Osteoblast (primary cell): Measurements from ENCODE around the gene EML2. TPM values are rescaled to one million over a fixed set of nuclear protein-coding genes. Genes with fewer than 3 reads are reported as not detected.
A peak's percentile ranks its signal among the peaks of the same experiment; 100 is the strongest.

ENCODE experiments used
- DNase-seq: peaks from one replicate; pipeline ENCODE4 v3.0.0; 2011; ENCODE audit warnings: low spot score, mixed read lengths; ENCODE audit not compliant: insufficient read length; ENCODE audit errors: missing footprints
- H2AFZ ChIP-seq: 2 replicates; pipeline ENCODE4 v1.6.0; 2011; ENCODE audit warnings: mild to moderate bottlenecking, low read length
- H3K27ac ChIP-seq: 2 replicates; pipeline ENCODE4 v1.5.1; 2011; ENCODE audit warnings: mild to moderate bottlenecking, low read depth, low read length, moderate library complexity
- H3K27me3 ChIP-seq: 2 replicates; pipeline ENCODE4 v1.6.0; 2012; ENCODE audit warnings: mild to moderate bottlenecking, control low read depth, inconsistent platforms, low read length, moderate library complexity; ENCODE audit not compliant: insufficient read depth
- H3K36me3 ChIP-seq: 2 replicates; pipeline ENCODE4 v1.5.1; 2011; ENCODE audit warnings: mild to moderate bottlenecking, low read length, control low read depth, moderate library complexity; ENCODE audit not compliant: insufficient read depth
- H3K4me1 ChIP-seq: 2 replicates; pipeline ENCODE4 v1.5.1; 2011; ENCODE audit warnings: mild to moderate bottlenecking, low read length, control low read depth, moderate library complexity; ENCODE audit not compliant: insufficient read depth
- H3K4me2 ChIP-seq: 2 replicates; pipeline ENCODE4 v1.6.0; 2011; ENCODE audit warnings: mild to moderate bottlenecking, low read length; ENCODE audit not compliant: insufficient read depth
- H3K4me3 ChIP-seq: fragments of 200-600 bp; sonication (generic); 3 replicates; pipeline ENCODE4 v1.5.1; 2012; ENCODE audit warnings: mild to moderate bottlenecking, low read length, inconsistent platforms; ENCODE audit not compliant: insufficient read depth
- H3K79me2 ChIP-seq: 2 replicates; pipeline ENCODE4 v1.6.0; 2012; ENCODE audit warnings: mild to moderate bottlenecking, low read length, control low read depth, inconsistent platforms; ENCODE audit not compliant: insufficient read depth
- H3K9me3 ChIP-seq: 2 replicates; pipeline ENCODE4 v1.5.1; 2011; ENCODE audit warnings: low read depth, low read length, control low read depth
- H4K20me1 ChIP-seq: 2 replicates; pipeline ENCODE4 v1.6.0; 2012; ENCODE audit warnings: mild to moderate bottlenecking, low read length, control low read depth; ENCODE audit not compliant: insufficient read depth
- CTCF ChIP-seq: IDR thresholded peaks from 2 replicates; pipeline ENCODE4 v1.5.1; 2011; ENCODE audit warnings: mild to moderate bottlenecking, low read depth, low read length, moderate library complexity; ENCODE audit errors: extremely low read depth
- total RNA-seq: library from RNA; depleted of rRNA; stranded (reverse); fragments of >200 nt; gene quantifications from 2 replicates; pipeline ENCODE4 v1.2.3, GENCODE V29; 2012

Gene EML2
- total RNA-seq, 1 donor: 10.1 TPM

DNA sequence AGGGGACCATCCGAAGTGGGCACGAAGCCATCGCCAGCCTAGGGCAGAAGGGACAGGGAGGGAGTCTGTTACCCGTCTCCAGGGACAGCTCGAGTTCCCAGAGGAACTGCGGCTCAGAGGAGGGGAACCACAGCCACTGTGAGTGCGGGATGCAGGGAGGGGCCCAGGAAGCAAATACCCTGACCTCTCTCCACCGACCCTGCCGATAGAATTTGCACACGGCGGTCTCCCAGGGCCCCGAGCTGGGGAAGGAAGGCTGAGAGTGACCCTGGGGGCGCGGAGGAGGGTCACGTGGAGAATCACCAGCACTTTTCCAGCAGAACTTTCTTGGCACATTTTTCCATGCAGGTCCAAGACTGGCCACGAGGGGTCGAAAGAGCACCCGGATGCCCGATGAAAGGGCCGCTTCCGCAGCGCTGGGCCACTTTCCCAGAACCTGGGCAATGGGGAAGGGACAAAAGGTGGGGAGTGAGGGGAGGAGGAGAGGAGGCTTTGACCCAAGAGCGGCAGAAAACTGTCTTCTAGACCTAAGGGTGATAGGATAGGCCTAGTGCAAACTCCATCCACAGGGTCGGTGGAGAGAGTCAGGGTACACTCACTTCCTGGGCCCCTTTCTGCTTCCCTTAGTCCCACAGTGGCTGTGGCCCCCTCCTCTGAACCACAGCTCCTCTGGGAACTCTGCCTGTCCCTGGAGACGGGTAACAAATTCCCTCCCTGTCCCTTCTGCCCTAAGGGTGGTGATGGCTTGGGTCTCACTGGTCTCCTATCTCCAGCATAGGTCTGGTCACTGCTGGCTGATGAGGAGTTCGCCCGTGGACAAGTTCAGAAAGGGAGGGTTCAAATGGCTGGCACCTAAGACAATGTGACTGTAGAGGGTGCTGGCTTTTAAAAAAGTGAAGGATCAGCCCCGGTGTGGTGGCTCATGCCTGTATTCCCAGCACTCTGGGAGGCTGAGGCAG is 31.8 kb downstream of the EML2 start:
- peak; percentile 87 for TF ChIP-seq CTCF
- peak; percentile 94 for DNase-seq
- H3K27ac ChIP-seq: no peak overlapping the region
- H3K4me1 ChIP-seq: peaks cover 9% of the 10 kb centered on the region
- H3K4me2 ChIP-seq: peak overlapping the region; percentile 88
- peak overlapping the region; percentile 78 for H2AFZ ChIP-seq
- H4K20me1 ChIP-seq: no peaks in the 10 kb centered on the region
- peak overlapping the region; percentile 66 for H3K4me3 ChIP-seq
- no peaks in the 10 kb centered on the region for H3K79me2 ChIP-seq
- peaks cover 3% of the 10 kb centered on the region for H3K27me3 ChIP-seq
- no peaks in the 10 kb centered on the region for H3K9me3 ChIP-seq
- H3K36me3 ChIP-seq: peaks cover 17% of the 10 kb centered on the region

GRCh38 chr19:45601524-45602374 is 37.4 kb downstream of the EML2 start, which contains the start of gene GPR4:
Gene GPR4 (minus strand): TSS chr19:45602212. CDS start chr19:45591866, 10,346 bp downstream.
- no peak within 1 kb of the TSS for H3K4me2 ChIP-seq
- no peak within 1 kb of the TSS for H3K4me3 ChIP-seq

DNA sequence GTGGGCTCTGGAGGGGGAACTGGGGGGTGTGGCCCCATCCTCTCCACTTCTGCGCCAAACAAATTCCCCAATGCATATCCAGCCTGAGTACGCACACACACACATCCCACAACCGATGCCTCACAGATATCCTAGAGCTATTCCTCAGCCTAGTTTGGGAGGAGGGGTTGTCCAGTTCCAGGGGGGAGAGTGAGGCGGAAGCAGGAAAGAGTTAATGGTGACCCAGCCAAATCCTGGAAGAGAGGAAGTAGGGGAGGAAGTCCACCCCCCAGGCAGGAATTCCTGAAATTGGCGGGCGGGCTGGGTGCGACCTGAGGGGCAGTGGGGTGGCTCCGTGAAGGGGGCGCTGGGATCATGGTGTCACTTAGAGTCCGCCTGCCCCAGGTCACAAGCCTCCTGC is 38.1 kb downstream of the EML2 start:
- Histone ChIP-seq H3K79me2 (no peaks in the 10 kb centered on the region), H3K27ac (no peak overlapping the region), H3K9me3 (no peaks in the 10 kb centered on the region), H3K27me3 (peaks cover 49% of the 10 kb centered on the region), H3K36me3 (no peaks in the 10 kb centered on the region), H4K20me1 (no peaks in the 10 kb centered on the region), H2AFZ (no peak overlapping the region), H3K4me1 (peaks cover 7% of the 10 kb centered on the region), H3K4me2 (no peak overlapping the region), H3K4me3 (no peak overlapping the region)
- DNase-seq: peak; percentile 57
- no peak for TF ChIP-seq CTCF

More at GRCh38 chr19:45601524-45602374, 37.4 kb downstream of the EML2 start, which contains the start of gene GPR4:
- H3K79me2 ChIP-seq: no peaks in the 10 kb centered on the region
- peaks cover 49% of the 10 kb centered on the region for H3K27me3 ChIP-seq
- TF ChIP-seq CTCF: no peak
- peak within 1 kb of the TSS; percentile 3 for H2AFZ ChIP-seq
- H4K20me1 ChIP-seq: no peaks in the 10 kb centered on the region
- H3K9me3 ChIP-seq: no peaks in the 10 kb centered on the region
- no peaks in the 10 kb centered on the region for H3K36me3 ChIP-seq
- H3K27ac ChIP-seq: no peak within 1 kb of the TSS
- DNase-seq: peak; percentile 62
- H3K4me1 ChIP-seq: peaks cover 8% of the 10 kb centered on the region
